ENCODE data around the gene OVAAL.

Gene OVAAL

GRCh38 chr1:180562640-180563025 lies 3.9 kb downstream of the OVAAL start:
- no peak overlapping the region for H3K4me3 ChIP-seq (ENCODE audit: low read depth, low read length)
- TF ChIP-seq CTCF (IDR thresholded peaks at IDR 0.05; ENCODE audit: low read depth, low read length, missing control alignments): no peak
- no peak for DNase-seq (ENCODE audit: low read depth)

- no peak overlapping the region for H3K4me3 ChIP-seq (ENCODE audit: low read depth, low read length)
- TF ChIP-seq CTCF (IDR thresholded peaks at IDR 0.05; ENCODE audit: low read depth, low read length, missing control alignments): no peak
- DNase-seq (ENCODE audit: low read depth): no peak
Measured at GRCh38 chr1:180563026-180563827, 4.5 kb downstream of the OVAAL start.

GRCh38 chr1:180565121-180565871 lies 6.5 kb downstream of the OVAAL start:
- no peak for DNase-seq (ENCODE audit: low read depth)
- no peak overlapping the region for H3K4me3 ChIP-seq (ENCODE audit: low read depth, low read length)
- no peak for TF ChIP-seq CTCF (IDR thresholded peaks at IDR 0.05; ENCODE audit: low read depth, low read length, missing control alignments)

DNA sequence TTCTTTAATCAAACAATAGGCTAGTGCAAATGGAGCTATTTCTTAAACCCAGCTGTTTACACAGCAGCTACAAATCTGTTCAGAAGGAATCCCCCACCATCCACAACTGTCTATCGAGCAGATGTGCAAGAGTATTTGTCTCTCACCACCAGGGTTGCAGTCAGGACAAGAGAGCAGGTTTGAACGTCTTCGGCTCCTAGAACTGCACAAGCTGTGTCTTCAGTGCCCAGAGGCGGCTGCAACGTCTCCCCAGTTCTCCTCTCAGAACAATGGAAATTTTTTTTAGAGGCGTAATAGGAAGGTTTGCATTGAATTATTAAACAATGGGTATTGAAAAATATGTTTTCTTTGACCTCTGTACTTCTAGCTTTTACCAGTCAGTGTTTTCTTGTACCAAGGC lies 7.3 kb downstream of the OVAAL start:
- DNase-seq (ENCODE audit: low read depth): no peak
- H3K4me3 ChIP-seq (ENCODE audit: low read depth, low read length): no peak overlapping the region
- TF ChIP-seq CTCF (IDR thresholded peaks at IDR 0.05; ENCODE audit: low read depth, low read length, missing control alignments): no peak

DNA sequence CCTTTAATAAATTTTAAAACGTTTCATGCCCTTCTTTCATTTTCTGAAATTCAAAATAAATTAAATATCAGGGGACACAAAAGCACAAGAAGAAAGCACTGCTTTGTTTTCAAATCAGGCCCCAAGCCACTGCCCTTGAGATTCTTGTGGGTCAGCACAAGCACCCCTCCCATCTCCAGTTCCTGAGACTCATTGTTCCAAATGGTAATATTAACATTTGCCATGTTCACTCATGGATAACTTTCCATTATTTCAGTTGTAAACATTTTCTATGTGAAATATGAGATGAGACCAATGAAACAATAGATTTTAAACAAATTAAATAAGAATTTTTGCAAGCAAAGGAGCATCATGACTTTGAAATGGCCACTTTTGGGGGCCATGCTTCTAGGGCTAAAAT lies 7.7 kb downstream of the OVAAL start:
- DNase-seq (ENCODE audit: low read depth): no peak
- no peak overlapping the region for H3K4me3 ChIP-seq (ENCODE audit: low read depth, low read length)
- TF ChIP-seq CTCF (IDR thresholded peaks at IDR 0.05; ENCODE audit: low read depth, low read length, missing control alignments): no peak

DNA sequence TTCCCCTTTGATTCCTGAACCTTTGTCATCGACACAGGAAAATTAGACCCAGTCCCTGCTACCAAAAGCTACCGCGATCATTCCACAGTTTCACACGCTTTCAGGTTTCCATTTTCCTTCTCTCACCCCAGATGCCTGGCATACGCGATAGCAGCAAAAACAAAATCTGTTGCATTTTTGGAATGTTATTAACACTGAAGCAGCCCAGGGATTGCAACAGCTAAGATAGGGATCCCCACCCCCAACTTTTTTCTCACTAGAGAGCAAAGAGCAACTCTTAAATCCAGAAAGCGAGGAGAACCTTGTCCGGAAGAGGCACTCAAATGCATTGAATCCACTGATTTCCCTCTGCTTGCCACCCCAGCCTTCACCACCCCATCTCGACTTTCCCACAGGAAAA lies 8.9 kb downstream of the OVAAL start:
- TF ChIP-seq CTCF (IDR thresholded peaks at IDR 0.05; ENCODE audit: low read depth, low read length, missing control alignments): no peak
- H3K4me3 ChIP-seq (ENCODE audit: low read depth, low read length): no peak overlapping the region
- DNase-seq (ENCODE audit: low read depth): no peak

All from GM12864 (cell line).